Ascending aorta (tissue), 2 donors: Measurements from ENCODE around the gene D2HGDH. TPM values are rescaled to one million over a fixed set of nuclear protein-coding genes. Genes with fewer than 3 reads are reported as not detected.
A peak's percentile ranks its signal among the peaks of the same experiment; 100 is the strongest.
"Not testable (repeated sequence)": the region's sequence is repeated elsewhere in the genome, so short reads cannot be mapped to it uniquely, and the experiment has no call there.

Experiments
- DNase-seq, 2 donors: peaks; one replicate each; pipeline ENCODE4 v3.0.0-alpha.2; 2019; ENCODE audit warnings: low spot score in 2 of 2
- H3K27ac ChIP-seq, 2 donors: fragments of 200-600 bp; sonication (generic); one replicate each; pipeline ENCODE4 v1.5.1; 2016 to 2017; ENCODE audit warnings: mild to moderate bottlenecking in 1 of 2
- H3K27me3 ChIP-seq: fragments of 200-600 bp; sonication (generic); one replicate; pipeline ENCODE4 v1.5.1; 2017
- H3K36me3 ChIP-seq, 2 donors: fragments of 200-600 bp; sonication (generic); one replicate each; pipeline ENCODE4 v1.5.1; 2016
- H3K4me1 ChIP-seq, 2 donors: fragments of 200-600 bp; sonication (generic); one replicate each; pipeline ENCODE4 v1.5.1; 2016 to 2017; ENCODE audit warnings: mild to moderate bottlenecking in 1 of 2
- H3K4me3 ChIP-seq, 2 donors: fragments of 200-600 bp; sonication (generic); one replicate each; pipeline ENCODE4 v1.5.1; 2016 to 2017; ENCODE audit warnings: mild to moderate bottlenecking in 1 of 2
- H3K9me3 ChIP-seq, 2 donors: fragments of 200-600 bp; sonication (generic); one replicate each; pipeline ENCODE4 v1.5.1; 2016
- CTCF ChIP-seq, 3 experiments: fragments of 200-600 bp in 2 of 3; fragments of 450-650 bp in 1 of 3; sonication (generic) in 2 of 3; IDR thresholded peaks; one replicate each; pipeline ENCODE4 v1.5.1; 2016 to 2019; ENCODE audit warnings: antibody characterized with exemption in 3 of 3, mild to moderate bottlenecking in 1 of 3, moderate library complexity in 1 of 3
- intact Hi-C: fragments of 100-400 bp; cut with DNase I; formaldehyde crosslinking; loops from one replicate; pipeline ENCODE4 v1.15.1; 2023
- total RNA-seq: library from RNA; depleted of rRNA; stranded (reverse); fragments of >200 nt; gene quantifications from one replicate; pipeline ENCODE4 v1.1.0, GENCODE V29; 2016

D2HGDH gene
- total RNA-seq, 1 donor from 2014 or later = 22.2 TPM

DNA sequence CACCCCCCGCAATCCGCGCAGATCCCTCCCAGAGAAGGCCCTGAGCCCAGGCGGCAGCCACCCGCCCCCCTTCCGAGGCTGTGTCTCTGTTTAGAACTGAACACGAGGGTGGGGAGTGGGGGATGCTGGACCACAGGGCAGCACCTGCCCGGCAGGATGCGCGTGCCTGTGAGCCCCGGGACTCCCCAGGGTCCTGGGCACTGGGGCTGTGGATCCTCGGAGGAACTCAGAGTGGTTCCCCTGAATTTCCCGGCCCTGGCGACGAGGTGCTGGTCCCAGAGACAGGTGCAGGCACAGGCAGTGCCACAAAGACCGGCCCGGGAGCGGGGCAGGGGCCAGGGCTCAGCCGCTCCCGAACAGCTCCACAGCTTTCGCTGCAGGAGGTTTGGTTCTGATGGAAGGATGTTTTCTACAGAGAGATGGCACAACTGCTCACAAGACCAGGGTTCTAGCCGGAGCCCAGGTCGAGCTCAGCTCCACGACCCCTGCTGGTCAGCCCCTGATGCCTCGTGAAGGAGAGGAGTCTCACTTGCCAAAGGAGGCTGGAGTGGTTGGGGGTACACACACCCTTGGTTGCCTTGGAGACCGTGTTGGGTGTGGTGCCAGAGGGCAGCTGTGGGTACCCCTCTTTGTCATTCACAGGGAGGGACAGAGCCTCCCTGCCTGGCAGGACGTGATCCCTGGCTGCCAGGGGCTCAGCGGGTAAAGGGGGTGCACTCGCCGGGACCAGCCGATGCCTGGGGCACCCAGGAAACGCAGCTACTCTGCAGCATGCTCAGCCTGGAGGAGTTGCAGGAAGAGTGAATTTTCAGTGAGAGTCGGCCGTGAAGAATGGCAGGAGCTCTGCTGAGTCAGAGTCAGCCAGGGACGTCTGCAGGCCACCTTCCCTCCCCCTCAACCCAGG, 70.1 kb downstream of the D2HGDH start:
- DNase-seq = peak in 1 of 2 donors; percentile 66
- peak overlapping the region; percentile 47 to 66 for H3K4me3 ChIP-seq
- no peak for TF ChIP-seq CTCF (IDR thresholded peaks at IDR 0.05)
- H3K36me3 ChIP-seq = no peaks in the 10 kb centered on the region
- intact Hi-C loops = no loop called here
- H3K27ac ChIP-seq = no peak overlapping the region
- H3K9me3 ChIP-seq = no peaks in the 10 kb centered on the region
- H3K4me1 ChIP-seq = peaks cover 4 to 11% of the 10 kb centered on the region in 2 donors
- H3K27me3 ChIP-seq = no peaks in the 10 kb centered on the region

DNA sequence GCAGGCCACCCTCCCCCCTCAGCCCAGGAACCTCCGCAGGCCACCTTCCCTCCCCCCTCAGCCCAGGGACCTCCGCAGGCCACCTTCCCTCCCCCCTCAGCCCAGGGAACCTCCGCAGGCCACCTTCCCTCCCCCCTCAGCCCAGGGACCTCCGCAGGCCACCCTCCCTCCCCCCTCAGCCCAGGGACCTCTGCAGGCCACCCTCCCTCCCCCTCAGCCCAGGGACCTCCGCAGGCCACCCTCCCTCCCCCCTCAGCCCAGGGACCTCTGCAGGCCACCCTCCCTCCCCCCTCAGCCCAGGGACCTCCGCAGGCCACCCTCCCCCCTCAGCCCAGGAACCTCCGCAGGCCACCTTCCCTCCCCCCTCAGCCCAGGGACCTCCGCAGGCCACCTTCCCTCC, 71.8 kb downstream of the D2HGDH start:
- H3K36me3 ChIP-seq, H3K9me3 ChIP-seq, H3K27me3 ChIP-seq, H3K4me3 ChIP-seq, intact Hi-C loops, DNase-seq, H3K27ac ChIP-seq: not testable (repeated sequence)
- peaks cover 9 to 16% of the 10 kb centered on the region in 2 donors for H3K4me1 ChIP-seq

DNA sequence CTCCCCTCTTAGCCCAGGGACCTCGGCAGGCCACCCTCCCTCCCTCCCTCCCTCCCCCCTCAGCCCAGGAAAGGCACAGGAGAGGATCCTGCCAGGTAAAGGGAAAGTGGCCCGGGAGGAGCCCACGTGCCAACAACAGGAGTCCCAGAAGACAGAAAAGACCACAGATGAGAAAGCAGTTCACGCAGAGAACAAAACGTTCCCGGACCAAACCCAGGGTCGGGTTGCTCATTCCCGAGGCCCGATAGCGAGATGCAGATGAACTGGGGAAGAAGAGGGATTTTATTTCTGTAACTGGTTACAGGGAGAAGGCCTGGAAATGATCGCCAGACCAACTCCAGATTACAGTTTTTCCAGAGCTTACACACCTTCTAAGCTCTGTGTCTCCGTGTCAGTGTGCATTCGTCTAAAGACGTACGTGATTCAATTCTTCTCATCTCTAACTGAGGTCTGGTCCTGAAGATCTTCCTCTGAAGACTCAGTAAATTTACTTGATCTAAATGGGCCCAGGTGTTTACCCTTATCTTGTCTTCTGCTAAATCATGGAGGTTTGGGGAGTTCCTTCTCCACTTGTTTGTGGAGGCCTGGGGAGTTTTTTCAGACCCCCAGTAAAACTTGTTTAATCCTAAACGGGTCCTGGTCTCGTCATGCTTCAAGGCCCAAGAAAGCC, 73.8 kb downstream of the D2HGDH start:
- intact Hi-C loops = no loop called here
- Histone ChIP-seq H3K27me3 (no peaks in the 10 kb centered on the region), H3K4me1 (peaks cover 9 to 16% of the 10 kb centered on the region in 2 donors), H3K36me3 (no peaks in the 10 kb centered on the region), H3K27ac (no peak overlapping the region), H3K4me3 (no peak overlapping the region), H3K9me3 (no peaks in the 10 kb centered on the region)
- no peak for DNase-seq
- TF ChIP-seq CTCF (IDR thresholded peaks at IDR 0.05) = no peak

GRCh38 chr2:241808721-241809382, 74.4 kb downstream of the D2HGDH start, which contains the start of gene NEU4:
TSS of gene NEU4 (plus strand) at chr2:241809193. CDS start at chr2:241814485, 5,292 bp downstream.
- Histone ChIP-seq H3K9me3 (no peaks in the 10 kb centered on the region), H3K36me3 (no peaks in the 10 kb centered on the region), H3K27ac (no peak within 1 kb of the TSS), H3K4me3 (no peak within 1 kb of the TSS), H3K4me1 (peaks cover 5 to 15% of the 10 kb centered on the region in 2 donors), H3K27me3 (no peaks in the 10 kb centered on the region)
- DNase-seq = peak in 1 of 2 donors; percentile 55
- no peak for TF ChIP-seq CTCF (IDR thresholded peaks at IDR 0.05)
- intact Hi-C loops = no loop called here

DNA sequence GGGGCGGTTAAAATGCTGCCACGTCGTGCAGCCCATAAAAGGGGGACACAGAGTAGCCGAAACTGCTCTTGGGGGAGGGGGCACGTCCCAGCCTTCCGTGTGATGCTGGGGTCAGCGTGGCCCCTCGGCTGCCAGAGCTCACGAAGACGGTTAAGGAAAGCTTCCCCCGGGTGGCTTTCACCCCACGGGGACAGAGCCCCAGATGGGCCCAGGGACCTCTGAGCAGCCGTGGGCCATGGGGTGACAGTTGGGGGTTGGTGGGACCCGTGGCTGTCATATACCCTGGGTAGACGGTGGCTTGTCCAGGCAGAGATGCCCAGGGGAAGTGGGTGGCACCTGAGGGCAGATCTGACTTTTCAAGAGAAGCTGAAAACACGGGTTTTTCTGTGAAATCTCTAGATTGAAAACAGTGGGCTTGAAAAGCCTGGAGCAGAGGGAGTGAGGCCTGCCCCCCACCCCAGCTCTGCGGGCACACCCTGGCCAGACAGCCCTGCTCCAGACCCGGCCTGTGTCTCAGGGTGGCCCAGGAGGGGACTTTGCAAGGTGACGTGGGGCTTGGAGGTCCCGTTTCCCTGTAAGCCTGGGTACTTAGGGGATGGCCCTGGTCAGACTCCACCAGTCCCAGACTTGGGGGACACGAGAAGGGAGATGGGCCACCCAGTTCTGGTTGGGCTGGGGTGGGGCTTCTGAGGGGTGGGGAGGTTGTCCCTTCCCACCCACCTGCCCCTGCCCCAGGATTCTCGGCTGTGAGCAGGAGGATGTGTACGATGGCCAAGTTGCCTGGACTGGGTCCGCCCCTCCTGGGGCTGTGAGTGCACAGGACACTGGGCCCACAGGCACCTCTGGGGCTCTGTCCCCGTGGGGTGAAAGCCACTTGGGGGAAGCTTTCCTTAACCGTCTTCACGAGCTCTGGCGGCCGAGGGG, 75.2 kb downstream of the D2HGDH start:
- no peak for DNase-seq
- no peak for TF ChIP-seq CTCF (IDR thresholded peaks at IDR 0.05)
- Histone ChIP-seq H3K27me3 (no peaks in the 10 kb centered on the region), H3K9me3 (no peaks in the 10 kb centered on the region), H3K27ac (no peak overlapping the region), H3K36me3 (no peaks in the 10 kb centered on the region), H3K4me1 (peaks cover 5 to 7% of the 10 kb centered on the region in 2 donors), H3K4me3 (no peak overlapping the region)
- intact Hi-C loops = no loop called here
